RWPE2 (cell line): ENCODE results near the gene EHHADH.

Experiments
- ATAC-seq: fragments of 200-7000 bp; cut with Tn5 transposase; 3 replicates; pipeline ENCODE4 v1.9.1; 2021; ENCODE audit warnings: low read depth
- DNase-seq: peaks from one replicate; pipeline ENCODE4 v3.0.0-alpha.2; 2020; ENCODE audit warnings: low spot score
- H3K27ac ChIP-seq: fragments of 450-650 bp; 2 replicates; pipeline ENCODE4 v1.5.1; 2017; ENCODE audit warnings: mild to moderate bottlenecking; ENCODE audit not compliant: poor library complexity, severe bottlenecking
- H3K27me3 ChIP-seq: fragments of 250-450 bp; sonication (Bioruptor Pico); 2 replicates; pipeline ENCODE4 v1.5.1; 2021; ENCODE audit warnings: mild to moderate bottlenecking, moderate library complexity; ENCODE audit not compliant: insufficient read depth, poor library complexity, severe bottlenecking
- H3K36me3 ChIP-seq: fragments of 250-450 bp; sonication (Bioruptor Pico); 2 replicates; pipeline ENCODE4 v1.5.1; 2020; ENCODE audit warnings: low read depth, mild to moderate bottlenecking, moderate library complexity
- H3K4me1 ChIP-seq: fragments of 250-450 bp; sonication (Bioruptor Pico); 2 replicates; pipeline ENCODE4 v1.5.1; 2021; ENCODE audit warnings: mild to moderate bottlenecking, moderate library complexity; ENCODE audit not compliant: insufficient read depth, poor library complexity, severe bottlenecking
- H3K4me3 ChIP-seq: fragments of 250-450 bp; sonication (Bioruptor Pico); 2 replicates; pipeline ENCODE4 v1.5.1; 2021; ENCODE audit warnings: mild to moderate bottlenecking, moderate library complexity; ENCODE audit not compliant: severe bottlenecking
- H3K9me3 ChIP-seq: fragments of 250-450 bp; sonication (Bioruptor Pico); 2 replicates; pipeline ENCODE4 v1.5.1; 2021; ENCODE audit warnings: mild to moderate bottlenecking, moderate library complexity; ENCODE audit not compliant: severe bottlenecking
- CTCF ChIP-seq: fragments of 450-650 bp; IDR thresholded peaks from one replicate; pipeline ENCODE4 v1.5.1; 2017; ENCODE audit warnings: mild to moderate bottlenecking, moderate library complexity; ENCODE audit not compliant: poor library complexity, severe bottlenecking

The EHHADH gene

GRCh38 chr3:185175370-185175987 lies 78.4 kb downstream of the EHHADH start:
- H3K4me3 ChIP-seq = no peak overlapping the region
- TF ChIP-seq CTCF = no peak
- no peaks in the 10 kb centered on the region for H3K4me1 ChIP-seq
- DNase-seq (no peak), ATAC-seq (no peak)
- no peak overlapping the region for H3K27ac ChIP-seq
- H3K27me3 ChIP-seq = peaks cover under 1% of the 10 kb centered on the region
- H3K36me3 ChIP-seq = no peaks in the 10 kb centered on the region
- no peaks in the 10 kb centered on the region for H3K9me3 ChIP-seq

DNA sequence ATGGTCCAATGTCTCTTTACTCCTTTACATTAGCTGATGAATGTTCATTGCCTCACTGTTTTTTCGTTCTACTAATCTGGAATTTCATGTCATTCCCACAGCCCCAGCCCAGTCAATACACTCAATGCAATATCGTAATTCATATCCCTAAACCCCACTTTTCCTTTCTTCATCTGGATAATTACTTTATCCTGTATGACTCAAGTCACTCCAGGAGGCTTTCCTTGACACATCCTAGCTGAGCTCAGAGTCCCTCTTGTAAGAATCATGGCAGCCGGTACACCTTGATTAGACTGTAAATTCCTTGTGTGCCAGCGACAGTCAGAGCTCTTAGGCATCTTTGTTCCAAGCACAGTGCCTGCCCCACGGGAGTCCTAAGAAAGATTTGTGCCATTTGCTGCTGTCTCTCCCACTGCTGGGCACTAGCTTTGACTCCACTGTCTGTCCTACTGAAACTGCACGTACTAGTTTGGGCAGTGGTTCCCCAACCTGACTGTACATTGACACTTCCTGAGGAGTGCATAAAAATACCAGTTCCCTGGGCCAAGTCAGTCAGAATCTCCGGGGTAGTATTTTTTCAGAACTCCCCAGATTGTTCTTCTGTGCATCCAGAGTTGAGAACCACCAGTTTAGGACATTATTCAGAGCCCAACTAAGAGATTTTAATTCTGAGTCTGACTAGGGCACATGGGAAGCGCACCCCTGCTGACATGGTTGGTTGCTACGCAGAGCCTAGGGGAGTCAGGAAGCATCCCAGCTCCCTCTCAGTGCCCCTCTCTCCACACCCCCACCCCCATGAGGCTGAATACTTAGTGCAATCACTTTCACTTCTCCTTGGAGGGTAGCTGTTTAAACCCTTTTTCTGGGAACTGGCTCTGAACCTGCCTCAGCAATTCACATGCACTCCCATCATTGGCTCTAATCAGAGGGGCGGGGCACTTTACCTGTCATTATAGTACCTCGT lies 81.5 kb downstream of the EHHADH start:
- no peaks in the 10 kb centered on the region for H3K4me1 ChIP-seq
- no peak overlapping the region for H3K4me3 ChIP-seq
- no peak for ATAC-seq
- H3K27me3 ChIP-seq = peaks cover 2% of the 10 kb centered on the region
- H3K27ac ChIP-seq = no peak overlapping the region
- no peak for TF ChIP-seq CTCF
- H3K9me3 ChIP-seq = no peaks in the 10 kb centered on the region
- H3K36me3 ChIP-seq = no peaks in the 10 kb centered on the region
- no peak for DNase-seq

DNA sequence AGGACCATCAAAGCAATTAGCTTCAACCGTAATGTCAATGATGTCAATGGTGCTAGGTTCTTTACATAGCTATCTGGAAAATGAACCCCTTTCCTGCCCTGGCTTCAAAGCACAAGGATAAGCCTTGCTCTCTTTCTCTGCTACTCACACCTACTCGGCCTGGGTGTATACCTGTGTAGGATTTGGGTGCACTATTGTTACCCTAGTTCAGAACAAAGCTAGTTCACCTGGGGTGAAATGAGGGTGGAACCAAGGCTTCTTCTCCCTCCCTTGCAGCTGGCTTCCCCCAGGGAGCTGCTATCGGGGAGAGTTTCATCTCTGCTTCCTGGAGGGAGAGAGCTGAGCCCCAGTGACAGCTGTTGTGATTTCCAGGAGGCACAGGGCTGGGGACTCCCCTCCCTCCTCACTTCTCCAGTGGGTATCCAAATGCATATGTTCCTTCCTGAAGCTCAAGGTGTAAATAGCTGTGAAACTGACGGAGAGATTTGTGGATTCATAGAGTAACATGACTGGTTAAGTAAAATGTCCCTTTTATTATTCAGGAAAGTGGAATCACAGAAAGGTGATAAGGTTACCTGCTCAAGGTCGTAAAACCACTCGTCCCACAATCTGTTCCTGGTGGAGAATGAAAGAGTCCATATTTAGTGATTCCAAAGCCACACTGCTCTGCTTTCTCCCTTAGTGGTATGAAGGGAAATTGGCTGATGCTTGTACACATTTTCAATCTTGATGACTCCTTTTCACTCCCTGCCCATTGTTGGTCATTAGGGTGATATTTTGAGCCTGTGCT lies 89.2 kb downstream of the EHHADH start:
- Histone ChIP-seq H3K9me3 (no peaks in the 10 kb centered on the region), H3K36me3 (no peaks in the 10 kb centered on the region), H3K4me3 (no peak overlapping the region), H3K27ac (no peak overlapping the region), H3K4me1 (no peaks in the 10 kb centered on the region), H3K27me3 (no peaks in the 10 kb centered on the region)
- no peak for DNase-seq
- no peak for ATAC-seq
- TF ChIP-seq CTCF = no peak

GRCh38 chr3:185162634-185163033 lies 91.2 kb downstream of the EHHADH start:
- no peak overlapping the region for H3K4me3 ChIP-seq
- no peak overlapping the region for H3K27ac ChIP-seq
- TF ChIP-seq CTCF = no peak
- H3K9me3 ChIP-seq = no peaks in the 10 kb centered on the region
- no peaks in the 10 kb centered on the region for H3K36me3 ChIP-seq
- DNase-seq (no peak), ATAC-seq (no peak)
- H3K27me3 ChIP-seq = peaks cover 9% of the 10 kb centered on the region
- no peaks in the 10 kb centered on the region for H3K4me1 ChIP-seq
